ENCODE data around the gene RPTOR. TPM values are rescaled to one million over a fixed set of nuclear protein-coding genes. Genes with fewer than 3 reads are reported as not detected.

RPTOR gene
- polyA plus RNA-seq, 1 donor from 2014 or later: 8.0 TPM

GRCh38 chr17:80503031-80503430, 41.6 kb upstream of the RPTOR start:
- TF ChIP-seq SMC3 (conservative IDR thresholded peaks at IDR 0.05; ENCODE audit: poor library complexity): no peak
- TF ChIP-seq POLR2AphosphoS5 (IDR thresholded peaks at IDR 0.05): no peak
- no peak for TF ChIP-seq MXI1 (conservative IDR thresholded peaks at IDR 0.05; ENCODE audit: poor library complexity, severe bottlenecking)
- TF ChIP-seq REST (IDR thresholded peaks at IDR 0.05; ENCODE audit: borderline replicate concordance): no peak
- TF ChIP-seq CTCF (IDR thresholded peaks at IDR 0.05; ENCODE audit: poor library complexity, severe bottlenecking): no peak
- TF ChIP-seq RAD21 (conservative IDR thresholded peaks at IDR 0.05): no peak
- TF ChIP-seq TAF1 (IDR thresholded peaks at IDR 0.05; ENCODE audit: low read depth): no peak
- TF ChIP-seq EP300 (conservative IDR thresholded peaks at IDR 0.05; ENCODE audit: poor library complexity, severe bottlenecking): no peak
- TF ChIP-seq EZH2 (IDR thresholded peaks at IDR 0.05; ENCODE audit: borderline replicate concordance, insufficient read depth, low read length, poor library complexity, severe bottlenecking): no peak
- H3F3A ChIP-seq (ENCODE audit: insufficient read depth, low read length, poor library complexity, severe bottlenecking): no peaks in the 10 kb centered on the region
- no peaks in the 10 kb centered on the region for H3K27me3 ChIP-seq (ENCODE audit: insufficient read depth, low read depth, low read length)
- H3K79me2 ChIP-seq (replicated peaks; ENCODE audit: insufficient read depth, low read length): no peaks in the 10 kb centered on the region
- H3K36me3 ChIP-seq (ENCODE audit: insufficient read depth, low read length): no peaks in the 10 kb centered on the region
- no peak overlapping the region for H2AFZ ChIP-seq (ENCODE audit: low read depth, low read length)
- H3K27ac ChIP-seq (ENCODE audit: low read length): no peak overlapping the region
- H3K9ac ChIP-seq (ENCODE audit: low read length): no peak overlapping the region
- H3K4me3 ChIP-seq (ENCODE audit: low read length): no peak overlapping the region
- no peaks in the 10 kb centered on the region for H3K9me3 ChIP-seq (ENCODE audit: low read length)
- H3K4me2 ChIP-seq (ENCODE audit: low read length): no peak overlapping the region
- H4K20me1 ChIP-seq (ENCODE audit: insufficient read depth): no peaks in the 10 kb centered on the region
- no peaks in the 10 kb centered on the region for H3K9me2 ChIP-seq (ENCODE audit: insufficient read depth, low read length)

GRCh38 chr17:80503921-80504320, 40.7 kb upstream of the RPTOR start:
- H3K27me3 ChIP-seq (ENCODE audit: insufficient read depth, low read depth, low read length): no peaks in the 10 kb centered on the region
- no peak overlapping the region for H3K9ac ChIP-seq (ENCODE audit: low read length)
- no peak for TF ChIP-seq EP300 (conservative IDR thresholded peaks at IDR 0.05; ENCODE audit: poor library complexity, severe bottlenecking)
- TF ChIP-seq EZH2 (IDR thresholded peaks at IDR 0.05; ENCODE audit: borderline replicate concordance, insufficient read depth, low read length, poor library complexity, severe bottlenecking): no peak
- no peak for TF ChIP-seq CTCF (IDR thresholded peaks at IDR 0.05; ENCODE audit: poor library complexity, severe bottlenecking)
- TF ChIP-seq TAF1 (IDR thresholded peaks at IDR 0.05; ENCODE audit: low read depth): no peak
- TF ChIP-seq RAD21 (conservative IDR thresholded peaks at IDR 0.05): no peak
- TF ChIP-seq REST (IDR thresholded peaks at IDR 0.05; ENCODE audit: borderline replicate concordance): no peak
- TF ChIP-seq SMC3 (conservative IDR thresholded peaks at IDR 0.05; ENCODE audit: poor library complexity): no peak
- no peak for TF ChIP-seq POLR2AphosphoS5 (IDR thresholded peaks at IDR 0.05)
- TF ChIP-seq MXI1 (conservative IDR thresholded peaks at IDR 0.05; ENCODE audit: poor library complexity, severe bottlenecking): no peak

More at GRCh38 chr17:80503921-80504320, 40.7 kb upstream of the RPTOR start:
- Histone ChIP-seq H3K27ac (ENCODE audit: low read length) (no peak overlapping the region), H3K9me2 (ENCODE audit: insufficient read depth, low read length) (no peaks in the 10 kb centered on the region), H3K9me3 (ENCODE audit: low read length) (no peaks in the 10 kb centered on the region), H3K4me3 (ENCODE audit: low read length) (no peak overlapping the region), H3K79me2 (replicated peaks; ENCODE audit: insufficient read depth, low read length) (no peaks in the 10 kb centered on the region), H3F3A (ENCODE audit: insufficient read depth, low read length, poor library complexity, severe bottlenecking) (no peaks in the 10 kb centered on the region), H3K36me3 (ENCODE audit: insufficient read depth, low read length) (no peaks in the 10 kb centered on the region), H4K20me1 (ENCODE audit: insufficient read depth) (no peaks in the 10 kb centered on the region), H2AFZ (ENCODE audit: low read depth, low read length) (no peak overlapping the region), H3K4me2 (ENCODE audit: low read length) (no peak overlapping the region)
